ENCODE results near the gene SLC6A19. TPM values are rescaled to one million over a fixed set of nuclear protein-coding genes. Genes with fewer than 3 reads are reported as not detected.
"Not testable (repeated sequence)": the region's sequence is repeated elsewhere in the genome, so short reads cannot be mapped to it uniquely, and the experiment has no call there.

SLC6A19 gene
- total RNA-seq, 1 donor from 2014 or later: not detected

GRCh38 chr5:1265461-1266455, 64.4 kb downstream of the SLC6A19 start:
- intact Hi-C loops (cut with DNase I): no loop called here
- no peak for DNase-seq
- H3K27me3 ChIP-seq: no peaks in the 10 kb centered on the region
- no peaks in the 10 kb centered on the region for H3K36me3 ChIP-seq
- no peak for TF ChIP-seq CTCF (IDR thresholded peaks at IDR 0.05)
- no peak for ATAC-seq
- H3K27ac ChIP-seq: no peak overlapping the region
- no peaks in the 10 kb centered on the region for H3K4me1 ChIP-seq
- H3K4me3 ChIP-seq: no peak overlapping the region
- no peaks in the 10 kb centered on the region for H3K9me3 ChIP-seq

GRCh38 chr5:1266791-1267190, 65.4 kb downstream of the SLC6A19 start:
- TF ChIP-seq CTCF (IDR thresholded peaks at IDR 0.05): no peak
- intact Hi-C loops (cut with DNase I): no loop called here
- DNase-seq (no peak), ATAC-seq (no peak)
- no peak overlapping the region for H3K27ac ChIP-seq
- no peak overlapping the region for H3K4me3 ChIP-seq
- no peaks in the 10 kb centered on the region for H3K4me1 ChIP-seq
- no peaks in the 10 kb centered on the region for H3K9me3 ChIP-seq
- H3K27me3 ChIP-seq: no peaks in the 10 kb centered on the region
- H3K36me3 ChIP-seq: no peaks in the 10 kb centered on the region

GRCh38 chr5:1267464-1267863, 66.1 kb downstream of the SLC6A19 start:
- H3K4me1 ChIP-seq; DNase-seq; H3K36me3 ChIP-seq; ATAC-seq; H3K4me3 ChIP-seq; H3K27ac ChIP-seq; intact Hi-C loops (cut with DNase I); H3K27me3 ChIP-seq; H3K9me3 ChIP-seq: not testable (repeated sequence)

- ATAC-seq: no peak
These were observed 66.7 kb downstream of the SLC6A19 start for GRCh38 chr5:1268056-1268455.

GRCh38 chr5:1268666-1269065, 67.3 kb downstream of the SLC6A19 start:
- H3K4me1 ChIP-seq: no peaks in the 10 kb centered on the region
- H3K27ac ChIP-seq: no peak overlapping the region
- no peak overlapping the region for H3K4me3 ChIP-seq
- H3K27me3 ChIP-seq: no peaks in the 10 kb centered on the region
- TF ChIP-seq CTCF (IDR thresholded peaks at IDR 0.05): no peak
- intact Hi-C loops (cut with DNase I): no loop called here
- no peaks in the 10 kb centered on the region for H3K9me3 ChIP-seq
- no peak for DNase-seq
- no peak for ATAC-seq
- H3K36me3 ChIP-seq: no peaks in the 10 kb centered on the region

More at GRCh38 chr5:1268056-1268455, 66.7 kb downstream of the SLC6A19 start:
- H3K4me3 ChIP-seq: no peak overlapping the region
- H3K4me1 ChIP-seq: no peaks in the 10 kb centered on the region
- H3K9me3 ChIP-seq: no peaks in the 10 kb centered on the region
- no peak for TF ChIP-seq CTCF (IDR thresholded peaks at IDR 0.05)
- H3K27me3 ChIP-seq: no peaks in the 10 kb centered on the region
- intact Hi-C loops (cut with DNase I): no loop called here
- DNase-seq: no peak
- H3K36me3 ChIP-seq: no peaks in the 10 kb centered on the region
- H3K27ac ChIP-seq: no peak overlapping the region

GRCh38 chr5:1270426-1270825, 69.0 kb downstream of the SLC6A19 start:
- H3K27me3 ChIP-seq: no peaks in the 10 kb centered on the region
- TF ChIP-seq CTCF (IDR thresholded peaks at IDR 0.05): no peak
- H3K27ac ChIP-seq: no peak overlapping the region
- no peaks in the 10 kb centered on the region for H3K4me1 ChIP-seq
- DNase-seq: no peak
- intact Hi-C loops (cut with DNase I): no loop called here
- ATAC-seq: no peak
- H3K36me3 ChIP-seq: no peaks in the 10 kb centered on the region
- no peak overlapping the region for H3K4me3 ChIP-seq
- H3K9me3 ChIP-seq: no peaks in the 10 kb centered on the region
